ENCODE measurements around the gene REXO4.

Gene REXO4

GRCh38 chr9:133372144-133372543 lies 45.7 kb downstream of the REXO4 start:
- Histone ChIP-seq H3K4me1 (ENCODE audit: control insufficient read depth in 2 of 2, insufficient read depth in 2 of 2, low read length in 2 of 2) (peaks cover 48 to 54% of the 10 kb centered on the region in 2 donors), H3K36me3 (ENCODE audit: control insufficient read depth in 2 of 2, insufficient read depth in 2 of 2, low read length in 2 of 2) (peaks cover 14 to 42% of the 10 kb centered on the region in 2 donors), H3K27ac (ENCODE audit: low read depth in 2 of 2, low read length in 2 of 2) (no peak overlapping the region), H3K27me3 (ENCODE audit: control insufficient read depth in 2 of 2, insufficient read depth in 2 of 2, low read length in 2 of 2) (no peaks in the 10 kb centered on the region), H3K4me3 (ENCODE audit: low read length in 2 of 2) (peak overlapping the region in 1 of 2 donors; percentile 23), H3K9me3 (ENCODE audit: control insufficient read depth in 2 of 2, low read length in 2 of 2) (no peaks in the 10 kb centered on the region), H3K9ac (ENCODE audit: low read depth in 1 of 2, low read length in 2 of 2) (peak overlapping the region in 1 of 2 donors; percentile 2)

DNA sequence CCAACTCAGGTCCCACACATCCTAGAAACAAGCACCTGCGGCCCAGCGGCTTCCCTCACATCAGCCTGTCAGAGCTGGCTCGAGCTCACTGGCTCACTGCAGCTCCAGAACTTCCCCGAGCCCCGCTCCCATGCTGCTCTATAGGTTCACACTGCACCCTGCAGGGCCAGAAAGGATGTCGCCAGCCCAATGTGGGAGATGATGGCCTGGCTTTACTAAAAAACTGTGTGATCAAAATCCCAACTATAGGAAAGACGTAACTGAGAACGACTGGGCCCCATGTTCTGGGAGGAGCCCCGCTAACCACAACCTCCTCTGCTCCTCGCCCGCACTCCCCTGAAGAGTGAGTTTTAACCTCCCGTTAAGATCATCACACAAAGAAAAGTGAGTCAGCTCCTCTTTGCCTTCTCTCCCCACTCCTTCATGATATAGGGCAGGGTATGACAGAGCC lies 46.5 kb downstream of the REXO4 start:
- peak overlapping the region; percentile 4 to 68 for H3K27ac ChIP-seq (ENCODE audit: low read depth in 2 of 2, low read length in 2 of 2)
- H3K4me3 ChIP-seq (ENCODE audit: low read length in 2 of 2): peak overlapping the region in 1 of 2 donors; percentile 37
- H3K36me3 ChIP-seq (ENCODE audit: control insufficient read depth in 2 of 2, insufficient read depth in 2 of 2, low read length in 2 of 2): peaks cover 23 to 51% of the 10 kb centered on the region in 2 donors
- H3K4me1 ChIP-seq (ENCODE audit: control insufficient read depth in 2 of 2, insufficient read depth in 2 of 2, low read length in 2 of 2): peaks cover 42 to 56% of the 10 kb centered on the region in 2 donors
- no peaks in the 10 kb centered on the region for H3K27me3 ChIP-seq (ENCODE audit: control insufficient read depth in 2 of 2, insufficient read depth in 2 of 2, low read length in 2 of 2)
- H3K9me3 ChIP-seq (ENCODE audit: control insufficient read depth in 2 of 2, low read length in 2 of 2): no peaks in the 10 kb centered on the region
- H3K9ac ChIP-seq (ENCODE audit: low read depth in 1 of 2, low read length in 2 of 2): peak overlapping the region in 1 of 2 donors; percentile 26

DNA sequence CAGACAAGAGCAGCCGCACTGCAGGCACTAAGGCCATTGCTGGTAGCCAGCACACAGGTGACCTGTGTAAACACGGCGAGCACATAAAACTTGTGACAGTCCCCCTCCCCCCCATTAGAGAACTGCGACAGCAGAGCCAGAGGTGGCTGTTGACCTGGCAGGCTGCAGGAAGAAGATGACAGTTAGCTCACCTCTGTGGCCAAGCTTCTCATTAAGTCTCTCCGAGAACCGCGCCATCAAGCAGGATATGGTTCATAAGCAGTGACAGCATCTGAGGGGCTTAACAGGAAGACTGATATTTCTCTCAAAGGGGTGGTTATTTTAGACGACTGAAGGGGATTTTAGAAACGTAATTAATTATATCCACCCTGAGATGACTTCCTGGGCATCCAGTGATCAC lies 47.1 kb downstream of the REXO4 start:
- peaks cover 42 to 56% of the 10 kb centered on the region in 2 donors for H3K4me1 ChIP-seq (ENCODE audit: control insufficient read depth in 2 of 2, insufficient read depth in 2 of 2, low read length in 2 of 2)
- no peaks in the 10 kb centered on the region for H3K27me3 ChIP-seq (ENCODE audit: control insufficient read depth in 2 of 2, insufficient read depth in 2 of 2, low read length in 2 of 2)
- H3K9ac ChIP-seq (ENCODE audit: low read depth in 1 of 2, low read length in 2 of 2): peak overlapping the region in 1 of 2 donors; percentile 26
- no peaks in the 10 kb centered on the region for H3K9me3 ChIP-seq (ENCODE audit: control insufficient read depth in 2 of 2, low read length in 2 of 2)
- H3K27ac ChIP-seq (ENCODE audit: low read depth in 2 of 2, low read length in 2 of 2): peak overlapping the region; percentile 4 to 68
- H3K36me3 ChIP-seq (ENCODE audit: control insufficient read depth in 2 of 2, insufficient read depth in 2 of 2, low read length in 2 of 2): peaks cover 29 to 57% of the 10 kb centered on the region in 2 donors
- peak overlapping the region in 1 of 2 donors; percentile 17 for H3K4me3 ChIP-seq (ENCODE audit: low read length in 2 of 2)

DNA sequence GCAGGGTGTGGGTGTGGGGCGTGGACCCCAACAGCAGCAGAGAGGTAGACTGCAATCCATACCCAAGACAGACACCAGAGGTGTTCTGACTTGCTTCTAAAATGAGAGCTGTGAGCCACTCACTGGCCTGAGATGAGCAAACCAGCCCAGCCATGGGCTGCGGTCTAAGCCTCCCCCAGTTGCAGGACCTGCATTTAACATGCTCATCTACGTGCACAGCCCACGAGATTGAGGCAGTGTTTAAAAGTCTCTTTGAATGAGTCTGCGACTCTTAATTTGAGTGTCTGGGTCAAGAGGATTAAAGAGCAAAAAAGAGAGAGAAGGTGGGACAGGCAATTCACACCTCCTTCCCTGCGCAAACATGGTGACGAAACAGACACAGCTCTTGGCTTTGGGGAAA lies 47.9 kb downstream of the REXO4 start:
- H3K9ac ChIP-seq (ENCODE audit: low read depth in 1 of 2, low read length in 2 of 2): no peak overlapping the region
- peaks cover 42 to 54% of the 10 kb centered on the region in 2 donors for H3K4me1 ChIP-seq (ENCODE audit: control insufficient read depth in 2 of 2, insufficient read depth in 2 of 2, low read length in 2 of 2)
- H3K36me3 ChIP-seq (ENCODE audit: control insufficient read depth in 2 of 2, insufficient read depth in 2 of 2, low read length in 2 of 2): peaks cover 36 to 64% of the 10 kb centered on the region in 2 donors
- no peak overlapping the region for H3K4me3 ChIP-seq (ENCODE audit: low read length in 2 of 2)
- no peaks in the 10 kb centered on the region for H3K9me3 ChIP-seq (ENCODE audit: control insufficient read depth in 2 of 2, low read length in 2 of 2)
- peak overlapping the region in 1 of 2 donors; percentile 48 for H3K27ac ChIP-seq (ENCODE audit: low read depth in 2 of 2, low read length in 2 of 2)
- no peaks in the 10 kb centered on the region for H3K27me3 ChIP-seq (ENCODE audit: control insufficient read depth in 2 of 2, insufficient read depth in 2 of 2, low read length in 2 of 2)

GRCh38 chr9:133369422-133369821 lies 48.4 kb downstream of the REXO4 start:
- Histone ChIP-seq H3K4me3 (ENCODE audit: low read length in 2 of 2) (no peak overlapping the region), H3K9me3 (ENCODE audit: control insufficient read depth in 2 of 2, low read length in 2 of 2) (no peaks in the 10 kb centered on the region), H3K27me3 (ENCODE audit: control insufficient read depth in 2 of 2, insufficient read depth in 2 of 2, low read length in 2 of 2) (no peaks in the 10 kb centered on the region), H3K9ac (ENCODE audit: low read depth in 1 of 2, low read length in 2 of 2) (peak overlapping the region in 1 of 2 donors; percentile 45), H3K27ac (ENCODE audit: low read depth in 2 of 2, low read length in 2 of 2) (peak overlapping the region in 1 of 2 donors; percentile 48), H3K36me3 (ENCODE audit: control insufficient read depth in 2 of 2, insufficient read depth in 2 of 2, low read length in 2 of 2) (peaks cover 40 to 68% of the 10 kb centered on the region in 2 donors), H3K4me1 (ENCODE audit: control insufficient read depth in 2 of 2, insufficient read depth in 2 of 2, low read length in 2 of 2) (peaks cover 42 to 50% of the 10 kb centered on the region in 2 donors)

DNA sequence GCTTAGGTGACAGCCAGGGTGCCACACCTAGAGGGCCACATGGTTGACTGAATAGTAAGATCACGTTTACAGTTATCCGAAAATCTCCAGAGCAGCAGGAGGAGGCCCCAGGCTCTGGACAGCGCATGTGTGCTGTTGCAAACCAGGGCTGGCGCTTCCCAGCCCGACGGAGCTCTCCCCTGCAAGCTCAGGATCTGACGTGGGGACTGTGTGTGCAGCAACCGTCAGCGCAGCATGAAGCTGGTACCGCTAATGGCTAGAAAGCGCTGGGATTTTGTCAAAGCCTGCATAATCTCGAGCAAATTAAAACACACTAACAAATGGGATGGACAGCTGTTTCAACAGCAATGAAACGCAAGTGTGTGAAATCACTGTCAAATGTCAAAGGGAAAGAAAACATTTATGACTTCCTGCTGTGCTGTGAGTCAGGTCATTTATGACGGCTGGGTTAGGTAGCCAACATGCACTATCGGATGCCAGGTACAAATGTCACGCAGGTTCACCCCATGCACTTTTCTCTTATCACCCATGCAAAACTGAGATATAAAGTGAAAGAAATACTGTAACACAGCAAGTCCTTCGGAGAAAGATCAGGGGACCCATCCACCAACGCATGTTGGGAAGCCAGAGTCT lies 49.4 kb downstream of the REXO4 start:
- Histone ChIP-seq H3K27me3 (ENCODE audit: control insufficient read depth in 2 of 2, insufficient read depth in 2 of 2, low read length in 2 of 2) (no peaks in the 10 kb centered on the region), H3K9me3 (ENCODE audit: control insufficient read depth in 2 of 2, low read length in 2 of 2) (no peaks in the 10 kb centered on the region), H3K4me1 (ENCODE audit: control insufficient read depth in 2 of 2, insufficient read depth in 2 of 2, low read length in 2 of 2) (peaks cover 42 to 50% of the 10 kb centered on the region in 2 donors), H3K4me3 (ENCODE audit: low read length in 2 of 2) (peak overlapping the region; percentile 14 to 45), H3K36me3 (ENCODE audit: control insufficient read depth in 2 of 2, insufficient read depth in 2 of 2, low read length in 2 of 2) (peaks cover 50 to 77% of the 10 kb centered on the region in 2 donors), H3K9ac (ENCODE audit: low read depth in 1 of 2, low read length in 2 of 2) (peak overlapping the region in 1 of 2 donors; percentile 36), H3K27ac (ENCODE audit: low read depth in 2 of 2, low read length in 2 of 2) (peak overlapping the region; percentile 46 to 52)

GRCh38 chr9:133367778-133368177 lies 50.0 kb downstream of the REXO4 start:
- Histone ChIP-seq H3K9ac (ENCODE audit: low read depth in 1 of 2, low read length in 2 of 2) (peak overlapping the region in 1 of 2 donors; percentile 36), H3K9me3 (ENCODE audit: control insufficient read depth in 2 of 2, low read length in 2 of 2) (no peaks in the 10 kb centered on the region), H3K27ac (ENCODE audit: low read depth in 2 of 2, low read length in 2 of 2) (peak overlapping the region in 1 of 2 donors; percentile 52), H3K4me1 (ENCODE audit: control insufficient read depth in 2 of 2, insufficient read depth in 2 of 2, low read length in 2 of 2) (peaks cover 41 to 48% of the 10 kb centered on the region in 2 donors), H3K36me3 (ENCODE audit: control insufficient read depth in 2 of 2, insufficient read depth in 2 of 2, low read length in 2 of 2) (peaks cover 54 to 79% of the 10 kb centered on the region in 2 donors), H3K27me3 (ENCODE audit: control insufficient read depth in 2 of 2, insufficient read depth in 2 of 2, low read length in 2 of 2) (no peaks in the 10 kb centered on the region), H3K4me3 (ENCODE audit: low read length in 2 of 2) (peak overlapping the region; percentile 14 to 23)

DNA sequence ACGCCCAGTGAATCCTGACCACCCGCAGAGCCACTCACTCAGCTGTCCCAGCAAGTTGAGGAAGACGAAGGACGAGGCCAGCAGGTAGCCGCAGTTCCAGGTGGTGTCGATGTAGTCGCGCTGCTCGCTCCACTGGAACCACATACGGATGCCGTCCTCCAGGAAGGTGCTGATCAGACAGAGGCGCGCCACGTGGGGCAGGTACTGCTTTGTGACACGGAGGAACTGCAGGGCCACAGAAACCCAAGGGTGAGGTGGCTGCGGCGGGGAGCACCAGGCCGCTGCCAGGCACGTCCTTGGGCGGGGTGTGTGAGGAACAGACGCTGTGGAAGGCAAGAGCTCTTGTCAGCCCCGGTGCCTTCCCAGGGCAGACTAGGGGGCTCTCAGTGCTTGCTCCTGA lies 50.6 kb downstream of the REXO4 start:
- no peak overlapping the region for H3K4me3 ChIP-seq (ENCODE audit: low read length in 2 of 2)
- no peak overlapping the region for H3K27ac ChIP-seq (ENCODE audit: low read depth in 2 of 2, low read length in 2 of 2)
- H3K4me1 ChIP-seq (ENCODE audit: control insufficient read depth in 2 of 2, insufficient read depth in 2 of 2, low read length in 2 of 2): peaks cover 38 to 43% of the 10 kb centered on the region in 2 donors
- H3K9ac ChIP-seq (ENCODE audit: low read depth in 1 of 2, low read length in 2 of 2): no peak overlapping the region
- H3K9me3 ChIP-seq (ENCODE audit: control insufficient read depth in 2 of 2, low read length in 2 of 2): no peaks in the 10 kb centered on the region
- H3K27me3 ChIP-seq (ENCODE audit: control insufficient read depth in 2 of 2, insufficient read depth in 2 of 2, low read length in 2 of 2): no peaks in the 10 kb centered on the region
- peaks cover 58 to 79% of the 10 kb centered on the region in 2 donors for H3K36me3 ChIP-seq (ENCODE audit: control insufficient read depth in 2 of 2, insufficient read depth in 2 of 2, low read length in 2 of 2)

DNA sequence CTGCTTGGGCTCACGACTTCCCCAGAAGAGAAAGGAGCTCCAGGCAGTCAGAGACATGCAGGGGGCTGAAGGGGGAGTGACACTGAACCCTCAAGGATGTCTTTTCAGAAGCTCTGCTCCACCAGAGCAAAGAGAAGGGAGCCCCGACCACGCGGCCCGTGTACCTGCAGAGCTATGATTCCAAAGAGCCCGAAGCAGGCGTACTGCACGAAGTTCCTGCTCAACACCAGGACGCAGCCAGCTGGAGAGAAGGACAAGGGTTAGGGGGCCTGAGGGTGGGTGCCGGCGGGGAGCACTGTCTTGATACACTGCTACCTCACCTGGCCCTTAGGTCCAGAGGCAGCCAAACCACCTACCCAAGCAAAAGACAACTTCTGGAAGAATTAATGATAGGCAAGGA lies 51.4 kb downstream of the REXO4 start:
- no peak overlapping the region for H3K9ac ChIP-seq (ENCODE audit: low read depth in 1 of 2, low read length in 2 of 2)
- H3K27me3 ChIP-seq (ENCODE audit: control insufficient read depth in 2 of 2, insufficient read depth in 2 of 2, low read length in 2 of 2): no peaks in the 10 kb centered on the region
- peaks cover 31 to 36% of the 10 kb centered on the region in 2 donors for H3K4me1 ChIP-seq (ENCODE audit: control insufficient read depth in 2 of 2, insufficient read depth in 2 of 2, low read length in 2 of 2)
- no peak overlapping the region for H3K27ac ChIP-seq (ENCODE audit: low read depth in 2 of 2, low read length in 2 of 2)
- H3K9me3 ChIP-seq (ENCODE audit: control insufficient read depth in 2 of 2, low read length in 2 of 2): no peaks in the 10 kb centered on the region
- peaks cover 66 to 80% of the 10 kb centered on the region in 2 donors for H3K36me3 ChIP-seq (ENCODE audit: control insufficient read depth in 2 of 2, insufficient read depth in 2 of 2, low read length in 2 of 2)
- no peak overlapping the region for H3K4me3 ChIP-seq (ENCODE audit: low read length in 2 of 2)

GRCh38 chr9:133362359-133363044 lies 55.3 kb downstream of the REXO4 start:
- no peak overlapping the region for H3K27ac ChIP-seq (ENCODE audit: low read depth in 2 of 2, low read length in 2 of 2)
- H3K4me1 ChIP-seq (ENCODE audit: control insufficient read depth in 2 of 2, insufficient read depth in 2 of 2, low read length in 2 of 2): peaks cover 8% of the 10 kb centered on the region in 2 donors

More at GRCh38 chr9:133362359-133363044, 55.3 kb downstream of the REXO4 start:
- Histone ChIP-seq H3K9me3 (ENCODE audit: control insufficient read depth in 2 of 2, low read length in 2 of 2) (no peaks in the 10 kb centered on the region), H3K36me3 (ENCODE audit: control insufficient read depth in 2 of 2, insufficient read depth in 2 of 2, low read length in 2 of 2) (peaks cover 75 to 76% of the 10 kb centered on the region in 2 donors), H3K9ac (ENCODE audit: low read depth in 1 of 2, low read length in 2 of 2) (no peak overlapping the region), H3K27me3 (ENCODE audit: control insufficient read depth in 2 of 2, insufficient read depth in 2 of 2, low read length in 2 of 2) (no peaks in the 10 kb centered on the region), H3K4me3 (ENCODE audit: low read length in 2 of 2) (no peak overlapping the region)

Measured in mucosa of rectum (tissue), 2 donors.